Stomach (tissue), 9 donors: ENCODE results near the gene CELSR1. TPM values are rescaled to one million over a fixed set of nuclear protein-coding genes. Genes with fewer than 3 reads are reported as not detected.

Experiments used
- DNase-seq, 2 donors: peaks; one replicate each; pipeline versions ENCODE4 v3.0.0 to v3.0.0-alpha.2; 2013 to 2019
- H3K27ac ChIP-seq, 5 donors: fragments of 200-600 bp in 4 of 5; sonication (generic) in 4 of 5; one replicate each; pipeline ENCODE4 v1.5.1; 2013 to 2019; ENCODE audit warnings: mild to moderate bottlenecking in 1 of 5, moderate library complexity in 1 of 5
- H3K27me3 ChIP-seq, 3 donors: fragments of 200-600 bp; sonication (generic); one replicate each; pipeline ENCODE4 v1.5.1; 2017 to 2019; ENCODE audit warnings: mixed run types in 1 of 3
- H3K36me3 ChIP-seq, 4 donors: fragments of 200-600 bp; sonication (generic); 1 replicate in 3 of 4; 2 replicates in 1 of 4; pipeline ENCODE4 v1.5.1; 2016 to 2019
- H3K4me1 ChIP-seq, 4 donors: fragments of 200-600 bp; sonication (generic); one replicate each; pipeline ENCODE4 v1.5.1; 2016 to 2019
- H3K4me3 ChIP-seq, 4 donors: fragments of 200-600 bp; sonication (generic) in 3 of 4; one replicate each; pipeline ENCODE4 v1.5.1; 2016 to 2019; ENCODE audit warnings: mild to moderate bottlenecking in 1 of 4
- H3K9me3 ChIP-seq, 4 donors: fragments of 200-600 bp; sonication (generic); one replicate each; pipeline ENCODE4 v1.5.1; 2016 to 2019
- CTCF ChIP-seq, 7 experiments: fragments of 450-650 bp in 4 of 7; fragments of 200-600 bp in 3 of 7; sonication (generic) in 3 of 7; IDR thresholded peaks; one replicate each; pipeline ENCODE4 v1.5.1; 2016 to 2019; ENCODE audit warnings: antibody characterized with exemption in 7 of 7, control low read depth in 2 of 7, mild to moderate bottlenecking in 1 of 7
- EP300 ChIP-seq: sonication (generic); formaldehyde crosslinking; IDR thresholded peaks from one replicate; pipeline ENCODE4 v1.6.1; 2017; ENCODE audit warnings: antibody characterized with exemption
- POLR2A ChIP-seq, 4 donors: fragments of 450-650 bp; IDR thresholded peaks; one replicate each; pipeline ENCODE4 v1.6.1; 2016; ENCODE audit warnings: antibody characterized with exemption in 4 of 4, control low read depth in 2 of 4, mild to moderate bottlenecking in 1 of 4, moderate library complexity in 1 of 4
- POLR2AphosphoS5 ChIP-seq, 3 donors: sonication (generic); formaldehyde crosslinking; IDR thresholded peaks; one replicate each; pipeline ENCODE4 v1.6.1; 2016; ENCODE audit warnings: antibody characterized with exemption in 3 of 3
- WGBS, 5 donors: extraction: QIAGEN DNeasy Blood & Tissue Kit in 3 of 5; methylation state at CpG; one replicate each; pipeline versions ENCODE4 v1.1.5 to v1.1.7; 2013 to 2018; 5-methylcytosine and 5-hydroxymethylcytosine counted together
- intact Hi-C: fragments of 100-400 bp; cut with DNase I; formaldehyde crosslinking; loops from one replicate; pipeline ENCODE4 v1.15.1; 2023; ENCODE audit warnings: low total_unique reads
- polyA plus RNA-seq, 3 donors: library from polyadenylated mRNA; stranded (reverse); fragments of 200-250 nt; gene quantifications; one replicate each; pipeline ENCODE4 v1.2.3, GENCODE V29; 2013
- total RNA-seq, 5 donors: library from RNA; depleted of rRNA; stranded (reverse); fragments of >200 nt; gene quantifications; one replicate each; pipeline versions ENCODE4 v1.1.0 to v1.2.3, GENCODE V29; 2014 to 2016
- donor health status: healthy with polysubstance abuse.
- donor health status: Bipolar disorder and iron deficiency.
- donor health status: healthy.

CELSR1 gene
- total and polyA plus RNA-seq, 8 donors, result 0.29 to 78.2 (median 13.4) TPM

- Histone ChIP-seq H3K4me1 (no peaks in the 10 kb centered on the region), H3K27ac (no peak overlapping the region), H3K27me3 (no peaks in the 10 kb centered on the region), H3K36me3 (peaks cover 0 to 63% (median 0%) of the 10 kb centered on the region in 4 donors), H3K4me3 (no peak overlapping the region), H3K9me3 (no peaks in the 10 kb centered on the region)
- DNase-seq, result no peak
- WGBS, 5 donors, result 93 to 97% (median 96%) methylated on average over 19 of the region's 19 CpGs
- TF ChIP-seq EP300, result no peak
- intact Hi-C loops, result no loop called here
These were observed 214.3 kb downstream of the CELSR1 start for GRCh38 chr22:46323162-46323561.

- no peak for TF ChIP-seq EP300
- TF ChIP-seq POLR2A (IDR thresholded peaks at IDR 0.05), result no peak
- no peak for TF ChIP-seq POLR2AphosphoS5 (IDR thresholded peaks at IDR 0.05)
- no peak for TF ChIP-seq CTCF (IDR thresholded peaks at IDR 0.05)
- WGBS, 5 donors, result 89 to 97% (median 96%) methylated on average over 13 to 15 of the region's 15 CpGs
These were observed 214.7 kb downstream of the CELSR1 start for GRCh38 chr22:46322711-46323110.

GRCh38 chr22:46320716-46321386 is 216.6 kb downstream of the CELSR1 start:
- Histone ChIP-seq H3K4me3 (no peak overlapping the region), H3K36me3 (peaks cover 0 to 60% (median 0%) of the 10 kb centered on the region in 4 donors), H3K4me1 (no peaks in the 10 kb centered on the region), H3K27ac (no peak overlapping the region), H3K27me3 (no peaks in the 10 kb centered on the region), H3K9me3 (no peaks in the 10 kb centered on the region)
- TF ChIP-seq POLR2AphosphoS5 (IDR thresholded peaks at IDR 0.05) (no peak), CTCF (IDR thresholded peaks at IDR 0.05) (no peak), POLR2A (IDR thresholded peaks at IDR 0.05) (no peak), EP300 (no peak)
- no peak for DNase-seq
- WGBS, 5 donors, result 96 to 97% (median 97%) methylated on average over 20 of the region's 20 CpGs
- intact Hi-C loops, result no loop called here

More at GRCh38 chr22:46322711-46323110, 214.7 kb downstream of the CELSR1 start:
- intact Hi-C loops, result no loop called here
- Histone ChIP-seq H3K4me1 (no peaks in the 10 kb centered on the region), H3K27me3 (no peaks in the 10 kb centered on the region), H3K27ac (no peak overlapping the region), H3K4me3 (no peak overlapping the region), H3K9me3 (no peaks in the 10 kb centered on the region), H3K36me3 (peaks cover 0 to 66% (median 0%) of the 10 kb centered on the region in 4 donors)
- no peak for DNase-seq

GRCh38 chr22:46320166-46320710 is 217.2 kb downstream of the CELSR1 start:
- WGBS, 5 donors, result 90 to 95% (median 94%) methylated on average over 11 to 14 of the region's 14 CpGs
- no peak overlapping the region for H3K27ac ChIP-seq
- H3K4me3 ChIP-seq, result no peak overlapping the region
- DNase-seq, result no peak
- peaks cover 0 to 60% (median 0%) of the 10 kb centered on the region in 4 donors for H3K36me3 ChIP-seq
- intact Hi-C loops, result no loop called here
- no peaks in the 10 kb centered on the region for H3K4me1 ChIP-seq
- TF ChIP-seq CTCF (IDR thresholded peaks at IDR 0.05) (no peak), EP300 (no peak), POLR2A (IDR thresholded peaks at IDR 0.05) (no peak), POLR2AphosphoS5 (IDR thresholded peaks at IDR 0.05) (no peak)
- no peaks in the 10 kb centered on the region for H3K9me3 ChIP-seq
- H3K27me3 ChIP-seq, result no peaks in the 10 kb centered on the region

- H3K4me3 ChIP-seq, result no peak overlapping the region
- H3K27me3 ChIP-seq, result no peaks in the 10 kb centered on the region
- DNase-seq, result no peak
- no peaks in the 10 kb centered on the region for H3K9me3 ChIP-seq
- peaks cover 0 to 55% (median 0%) of the 10 kb centered on the region in 4 donors for H3K36me3 ChIP-seq
- H3K4me1 ChIP-seq, result peaks cover 0 to 2% (median 0%) of the 10 kb centered on the region in 4 donors
- intact Hi-C loops, result loop anchor here (5.0 kb wide), 2 partner anchors 322 to 397 kb away; no protein-coding TSS in a partner anchor
- no peak overlapping the region for H3K27ac ChIP-seq
- 95 to 98% (median 96%) methylated on average over 9 to 10 of the region's 10 CpGs for WGBS, 5 donors
- TF ChIP-seq POLR2AphosphoS5 (IDR thresholded peaks at IDR 0.05), result no peak
- TF ChIP-seq POLR2A (IDR thresholded peaks at IDR 0.05), result no peak
- TF ChIP-seq CTCF (IDR thresholded peaks at IDR 0.05), result no peak
- TF ChIP-seq EP300, result no peak
These were observed 218.1 kb downstream of the CELSR1 start for GRCh38 chr22:46319319-46319718.
